Keratinocyte (primary cell): ENCODE measurements around the gene ITGB5. TPM values are rescaled to one million over a fixed set of nuclear protein-coding genes. Genes with fewer than 3 reads are reported as not detected.
A peak's percentile ranks its signal among the peaks of the same experiment; 100 is the strongest.

Source experiments
- DNase-seq: peaks from one replicate; pipeline ENCODE4 v3.0.0-alpha.2; 2011; ENCODE audit warnings: low read depth, missing footprints, low spot score
- FAIRE-seq: peaks from 2 replicates; lab custom pipeline; 2011; peaks lifted over from hg19 to GRCh38; lab: Jason Lieb, UNC
- H2AFZ ChIP-seq: 2 replicates; pipeline ENCODE4 v1.6.0; 2012; ENCODE audit warnings: low read length, control low read depth, inconsistent platforms; ENCODE audit not compliant: control insufficient read depth
- H3K27ac ChIP-seq: 2 replicates; pipeline ENCODE4 v1.5.1; 2011; ENCODE audit warnings: low read length; ENCODE audit not compliant: control insufficient read depth, insufficient read depth
- H3K27me3 ChIP-seq: 3 replicates; pipeline ENCODE4 v1.6.0; 2011; ENCODE audit warnings: low read length; ENCODE audit not compliant: control insufficient read depth, insufficient read depth; ENCODE audit errors: extremely low read depth
- H3K36me3 ChIP-seq, 2 experiments: 2 replicates in 1 of 2; 3 replicates in 1 of 2; pipeline ENCODE4 v1.5.1; 2011; ENCODE audit warnings: low read length in 2 of 2, mild to moderate bottlenecking in 1 of 2; ENCODE audit not compliant: control insufficient read depth in 2 of 2, insufficient read depth in 2 of 2; ENCODE audit errors: extremely low read depth in 1 of 2
- H3K4me1 ChIP-seq: 3 replicates; pipeline ENCODE4 v1.5.1; 2011; ENCODE audit warnings: low read length; ENCODE audit not compliant: control insufficient read depth, insufficient read depth; ENCODE audit errors: extremely low read depth
- H3K4me2 ChIP-seq: 3 replicates; pipeline ENCODE4 v1.6.0; 2011; ENCODE audit warnings: low read depth, low read length; ENCODE audit not compliant: control insufficient read depth, insufficient read depth; ENCODE audit errors: extremely low read depth
- H3K4me3 ChIP-seq, 3 experiments: fragments of 200-600 bp in 1 of 3; sonication (generic) in 1 of 3; 2 replicates in 2 of 3; 3 replicates in 1 of 3; pipeline ENCODE4 v1.5.1; 2011 to 2016; ENCODE audit warnings: low read length in 3 of 3, mild to moderate bottlenecking in 3 of 3, control low read depth in 2 of 3, inconsistent platforms in 1 of 3, low read depth in 1 of 3, mixed read lengths in 1 of 3, mixed run types in 1 of 3, moderate library complexity in 1 of 3; ENCODE audit not compliant: control insufficient read depth in 2 of 3, insufficient read depth in 2 of 3; ENCODE audit errors: extremely low read depth in 1 of 3
- H3K79me2 ChIP-seq: 2 replicates; pipeline ENCODE4 v1.6.0; 2012; ENCODE audit warnings: low read length; ENCODE audit not compliant: control insufficient read depth, insufficient read depth
- H3K9ac ChIP-seq: 3 replicates; pipeline ENCODE4 v1.6.0; 2011; ENCODE audit warnings: low read length; ENCODE audit not compliant: control insufficient read depth, insufficient read depth; ENCODE audit errors: extremely low read depth
- H3K9me1 ChIP-seq: 3 replicates; pipeline ENCODE4 v1.6.0; 2011; ENCODE audit warnings: low read length; ENCODE audit not compliant: control insufficient read depth, insufficient read depth; ENCODE audit errors: extremely low read depth
- H3K9me3 ChIP-seq: 2 replicates; pipeline ENCODE4 v1.5.1; 2012; ENCODE audit warnings: low read depth, low read length; ENCODE audit not compliant: control insufficient read depth
- H4K20me1 ChIP-seq: 3 replicates; pipeline ENCODE4 v1.6.0; 2011; ENCODE audit warnings: low read length; ENCODE audit not compliant: control insufficient read depth, insufficient read depth; ENCODE audit errors: extremely low read depth
- EZH2 ChIP-seq: IDR thresholded peaks from one replicate; pipeline ENCODE4 v1.6.1; 2012; ENCODE audit warnings: inconsistent platforms, mild to moderate bottlenecking, low read length, moderate library complexity
- dilution Hi-C: fragments of 300-500 bp; cut with MboI; formaldehyde crosslinking; loops from one replicate; pipeline ENCODE4 v1.7.0; 2020; ENCODE audit warnings: low sequenced_read_pairs; ENCODE audit not compliant: extremely low pct_ligation_motif_present
- polyA plus RNA-seq, 5 experiments: library from polyadenylated mRNA; depleted of rRNA in 3 of 5; stranded (reverse) in 3 of 5; stranded (forward) in 1 of 5; unstranded in 1 of 5; fragments of >200 nt; gene quantifications; 1 replicate in 1 of 5; 2 replicates in 3 of 5; 3 replicates in 1 of 5; pipeline versions ENCODE4 v1.2.1 to v1.2.3, GENCODE V29; 2011 to 2012; ENCODE audit warnings: missing spikeins in 2 of 5, low read depth in 1 of 5, low replicate concordance in 1 of 5
- TF ChIP-seq, protein P1 (sequence below), 3 experiments: IDR thresholded peaks in 1 of 3; conservative IDR thresholded peaks in 1 of 3; optimal IDR thresholded peaks in 1 of 3; 2 replicates in 2 of 3; 3 replicates in 1 of 3; pipeline versions ENCODE3 to v1.5.1; 2011; ENCODE audit warnings: low read length in 3 of 3, mild to moderate bottlenecking in 3 of 3, moderate library complexity in 2 of 3, control low read depth in 1 of 3, inconsistent platforms in 1 of 3; ENCODE audit not compliant: insufficient read depth in 2 of 3; ENCODE audit errors: extremely low read depth in 1 of 3

The ITGB5 gene
- polyA plus RNA-seq, 1 donor (not counting 4 experiments of a cell fraction or from before 2014, with no cell fraction given), result 136 TPM

DNA sequence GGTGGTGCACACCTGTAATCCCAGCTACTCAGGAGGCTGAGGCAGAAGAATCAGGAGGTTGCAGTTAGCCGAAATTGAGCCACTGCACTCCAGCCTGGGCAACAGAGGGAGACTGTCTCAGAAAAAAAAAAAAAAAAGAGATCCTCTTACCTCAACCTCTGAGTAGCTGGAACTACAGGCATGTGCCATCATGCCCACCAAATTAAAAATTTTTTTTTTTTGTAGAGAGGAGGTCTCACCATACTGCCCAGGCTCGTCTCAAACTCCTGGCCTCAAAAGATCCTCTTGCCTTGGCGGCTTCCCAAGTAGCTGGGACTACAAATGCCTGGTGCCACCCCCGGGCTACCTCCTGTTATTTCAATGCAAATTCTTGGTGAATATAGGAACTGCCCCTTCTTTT is 155.4 kb downstream of the ITGB5 start:
- peaks cover 42% of the 10 kb centered on the region for H3K79me2 ChIP-seq
- H3K4me3 ChIP-seq, result peak overlapping the region; percentile 15 to 94 (median 90)
- no peak for DNase-seq

DNA sequence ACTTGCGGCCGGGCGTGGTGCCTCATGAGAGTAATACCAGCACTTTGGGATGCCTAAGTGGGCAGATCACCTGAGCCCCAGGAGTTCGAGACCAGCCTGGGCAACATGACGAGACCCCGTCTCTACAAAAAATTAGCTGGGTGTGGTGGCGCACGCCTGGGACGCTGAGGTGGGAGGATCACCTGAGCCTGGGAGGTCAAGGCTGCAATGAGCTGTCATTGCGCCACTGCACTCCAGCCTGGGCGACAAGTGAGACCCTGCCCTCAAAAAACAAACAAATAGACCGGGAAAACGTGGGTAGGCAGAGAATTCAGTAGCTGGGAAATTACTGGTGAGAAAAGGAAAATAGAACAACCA is 156.2 kb downstream of the ITGB5 start:
- Histone ChIP-seq H3K4me3 (peak overlapping the region; percentile 90 to 99 (median 94)), H3K79me2 (peaks cover 42% of the 10 kb centered on the region), H3K36me3 (peaks cover 0 to 13% of the 10 kb centered on the region in 2 experiments), H3K27ac (peak overlapping the region; percentile 97), H3K9me1 (peaks cover 3% of the 10 kb centered on the region), H3K27me3 (peaks cover 3% of the 10 kb centered on the region), H3K4me2 (peak overlapping the region; percentile 66), H2AFZ (peak overlapping the region; percentile 100), H3K4me1 (peaks cover 22% of the 10 kb centered on the region), H4K20me1 (peaks cover 7% of the 10 kb centered on the region), H3K9me3 (no peaks in the 10 kb centered on the region), H3K9ac (peak overlapping the region; percentile 99)
- FAIRE-seq (no peak), DNase-seq (no peak)
- no peak for TF ChIP-seq EZH2
- TF ChIP-seq, protein P1, sequence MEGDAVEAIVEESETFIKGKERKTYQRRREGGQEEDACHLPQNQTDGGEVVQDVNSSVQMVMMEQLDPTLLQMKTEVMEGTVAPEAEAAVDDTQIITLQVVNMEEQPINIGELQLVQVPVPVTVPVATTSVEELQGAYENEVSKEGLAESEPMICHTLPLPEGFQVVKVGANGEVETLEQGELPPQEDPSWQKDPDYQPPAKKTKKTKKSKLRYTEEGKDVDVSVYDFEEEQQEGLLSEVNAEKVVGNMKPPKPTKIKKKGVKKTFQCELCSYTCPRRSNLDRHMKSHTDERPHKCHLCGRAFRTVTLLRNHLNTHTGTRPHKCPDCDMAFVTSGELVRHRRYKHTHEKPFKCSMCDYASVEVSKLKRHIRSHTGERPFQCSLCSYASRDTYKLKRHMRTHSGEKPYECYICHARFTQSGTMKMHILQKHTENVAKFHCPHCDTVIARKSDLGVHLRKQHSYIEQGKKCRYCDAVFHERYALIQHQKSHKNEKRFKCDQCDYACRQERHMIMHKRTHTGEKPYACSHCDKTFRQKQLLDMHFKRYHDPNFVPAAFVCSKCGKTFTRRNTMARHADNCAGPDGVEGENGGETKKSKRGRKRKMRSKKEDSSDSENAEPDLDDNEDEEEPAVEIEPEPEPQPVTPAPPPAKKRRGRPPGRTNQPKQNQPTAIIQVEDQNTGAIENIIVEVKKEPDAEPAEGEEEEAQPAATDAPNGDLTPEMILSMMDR (optimal IDR thresholded peaks at IDR 0.05 in 1 of 3, IDR thresholded peaks at IDR 0.05 in 1 of 3, conservative IDR thresholded peaks at IDR 0.05 in 1 of 3; ENCODE audit: extremely low read depth in 1 of 3, insufficient read depth in 2 of 3, low read length in 3 of 3), result no peak
- dilution Hi-C loops, result no loop called here

More for the DNA sequence above, 155.4 kb downstream of the ITGB5 start:
- H3K27ac ChIP-seq, result peak overlapping the region; percentile 20
- H3K4me1 ChIP-seq, result peaks cover 22% of the 10 kb centered on the region
- peaks cover 3% of the 10 kb centered on the region for H3K9me1 ChIP-seq
- no peaks in the 10 kb centered on the region for H3K27me3 ChIP-seq
- dilution Hi-C loops, result no loop called here
- no peak for FAIRE-seq
- TF ChIP-seq, protein P1 (optimal IDR thresholded peaks at IDR 0.05 in 1 of 3, IDR thresholded peaks at IDR 0.05 in 1 of 3, conservative IDR thresholded peaks at IDR 0.05 in 1 of 3; ENCODE audit: extremely low read depth in 1 of 3, insufficient read depth in 2 of 3, low read length in 3 of 3), result no peak
- TF ChIP-seq EZH2, result no peak
- no peak overlapping the region for H2AFZ ChIP-seq
- H3K36me3 ChIP-seq, result peaks cover 0 to 13% of the 10 kb centered on the region in 2 experiments
- H3K4me2 ChIP-seq, result peak overlapping the region; percentile 66
- peak overlapping the region; percentile 15 for H3K9ac ChIP-seq
- H4K20me1 ChIP-seq, result peaks cover 7% of the 10 kb centered on the region
- H3K9me3 ChIP-seq, result no peaks in the 10 kb centered on the region
